Measurements from ENCODE around the gene SNED1.

Gene SNED1

DNA sequence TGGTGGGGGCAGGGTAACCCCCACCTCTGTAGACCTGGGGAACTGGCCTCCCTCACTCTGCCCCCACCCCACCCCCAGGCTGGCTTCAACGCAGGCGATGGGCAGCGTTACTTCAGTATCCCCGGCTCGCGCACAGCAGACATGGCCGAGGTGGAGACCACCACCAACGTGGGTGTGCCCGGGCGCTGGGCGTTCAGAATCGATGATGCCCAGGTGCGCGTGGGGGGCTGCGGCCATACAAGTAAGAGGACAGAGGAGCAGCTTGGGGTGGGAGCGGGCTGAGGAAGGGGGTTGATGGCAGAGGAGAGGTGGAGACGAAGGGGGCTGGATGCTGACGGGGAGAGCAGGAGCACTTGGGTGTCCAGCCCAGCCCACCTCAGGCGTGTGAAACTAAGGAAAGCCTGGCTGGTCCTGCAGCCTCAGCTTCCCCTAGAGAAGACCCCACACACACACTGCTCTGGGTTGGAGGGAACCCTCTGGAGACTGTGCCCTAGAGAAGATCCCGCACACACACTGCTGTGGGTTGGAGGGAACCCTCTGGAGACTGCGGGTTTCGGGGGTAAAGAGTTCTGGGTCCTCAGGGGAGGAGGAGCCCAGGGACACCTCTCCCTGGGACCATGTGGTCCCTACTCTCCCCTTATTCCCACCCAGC is 36.2 kb downstream of the SNED1 start:
- H3K36me3 ChIP-seq (ENCODE audit: insufficient read depth, low read length), result no peaks in the 10 kb centered on the region
- H3K27ac ChIP-seq (ENCODE audit: low read depth, low read length), result no peak overlapping the region
- H2AFZ ChIP-seq (ENCODE audit: low read length, unreplicated experiment), result no peak overlapping the region
- no peak overlapping the region for H3K4me3 ChIP-seq (ENCODE audit: low read depth, low read length)
- no peaks in the 10 kb centered on the region for H3K27me3 ChIP-seq (ENCODE audit: insufficient read depth, low read length)
- H3K4me1 ChIP-seq (ENCODE audit: control insufficient read depth, insufficient read depth, low read length, unreplicated experiment), result no peaks in the 10 kb centered on the region
- H3K79me2 ChIP-seq (ENCODE audit: control insufficient read depth, insufficient read depth, low read length, unreplicated experiment), result no peaks in the 10 kb centered on the region

DNA sequence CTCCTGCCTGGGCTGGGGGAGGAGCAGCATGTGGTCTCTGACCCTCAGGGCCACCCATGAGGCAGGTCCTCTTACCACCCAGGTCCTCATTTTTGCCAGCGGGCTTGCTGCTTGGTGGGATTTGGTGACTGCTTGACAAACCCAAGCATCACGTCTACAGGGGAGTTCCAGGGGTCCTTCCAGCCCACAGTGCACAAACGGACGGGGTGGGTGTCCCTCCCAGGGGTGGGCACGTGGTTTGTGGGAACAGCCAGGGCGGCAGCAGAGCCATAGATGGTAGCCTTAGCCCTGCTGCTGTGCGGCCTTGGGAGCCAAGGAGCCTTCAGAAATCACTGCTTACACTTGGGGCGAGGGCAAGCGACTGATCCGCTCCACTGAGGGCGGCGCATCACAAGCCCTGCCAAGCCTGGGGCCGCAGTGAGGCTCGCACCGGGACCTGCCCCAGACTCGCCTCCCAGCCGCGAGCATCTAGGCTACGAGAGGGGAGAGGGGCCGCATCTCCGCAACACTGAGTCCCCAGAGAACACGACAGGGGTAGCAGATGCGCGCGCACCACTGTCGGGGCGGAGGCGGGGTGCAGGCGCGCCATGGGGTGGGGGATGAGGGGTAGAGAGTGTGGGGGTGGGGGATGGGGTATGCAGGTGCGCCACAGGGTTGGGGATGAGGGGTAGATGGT is 36.9 kb downstream of the SNED1 start:
- Histone ChIP-seq H3K79me2 (ENCODE audit: control insufficient read depth, insufficient read depth, low read length, unreplicated experiment) (no peaks in the 10 kb centered on the region), H3K4me3 (ENCODE audit: low read depth, low read length) (no peak overlapping the region), H2AFZ (ENCODE audit: low read length, unreplicated experiment) (no peak overlapping the region), H3K27me3 (ENCODE audit: insufficient read depth, low read length) (no peaks in the 10 kb centered on the region), H3K27ac (ENCODE audit: low read depth, low read length) (no peak overlapping the region), H3K4me1 (ENCODE audit: control insufficient read depth, insufficient read depth, low read length, unreplicated experiment) (no peaks in the 10 kb centered on the region), H3K36me3 (ENCODE audit: insufficient read depth, low read length) (no peaks in the 10 kb centered on the region)

DNA sequence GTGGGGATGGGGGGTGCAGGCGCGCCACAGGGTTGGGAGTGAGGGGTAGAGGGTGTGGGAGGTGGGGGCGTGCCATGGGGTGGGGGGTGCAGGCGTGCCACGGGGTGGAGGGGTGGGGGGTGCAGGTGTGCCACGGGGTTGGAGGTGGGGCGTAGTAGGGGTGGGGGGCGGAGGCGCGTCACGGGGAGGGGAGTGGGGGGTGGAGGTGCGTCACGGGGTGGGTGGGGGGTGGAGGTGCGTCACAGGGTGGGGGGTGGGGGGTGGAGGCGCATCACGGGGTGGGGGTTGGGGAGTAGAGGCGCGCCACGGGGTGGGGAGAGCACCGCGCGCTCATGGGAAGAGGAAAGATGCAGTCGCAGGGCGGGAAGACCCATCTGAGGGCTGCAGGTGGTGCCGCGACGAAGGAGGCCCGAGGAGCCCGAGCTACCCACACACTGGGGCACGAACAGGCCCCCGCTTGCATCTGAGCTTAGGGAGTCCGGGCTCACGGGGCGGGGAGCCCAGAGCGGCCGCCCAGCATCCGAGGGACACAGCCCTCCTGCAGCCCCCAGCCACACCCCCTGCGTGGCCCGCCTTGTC is 37.5 kb downstream of the SNED1 start:
- Histone ChIP-seq H2AFZ (ENCODE audit: low read length, unreplicated experiment) (no peak overlapping the region), H3K36me3 (ENCODE audit: insufficient read depth, low read length) (0 out of 2 replicates have a peak, but pooled peaks cover 2% of the 10 kb centered on the region), H3K79me2 (ENCODE audit: control insufficient read depth, insufficient read depth, low read length, unreplicated experiment) (no peaks in the 10 kb centered on the region), H3K27ac (ENCODE audit: low read depth, low read length) (no peak overlapping the region), H3K4me1 (ENCODE audit: control insufficient read depth, insufficient read depth, low read length, unreplicated experiment) (no peaks in the 10 kb centered on the region), H3K4me3 (ENCODE audit: low read depth, low read length) (no peak overlapping the region), H3K27me3 (ENCODE audit: insufficient read depth, low read length) (no peaks in the 10 kb centered on the region)

DNA sequence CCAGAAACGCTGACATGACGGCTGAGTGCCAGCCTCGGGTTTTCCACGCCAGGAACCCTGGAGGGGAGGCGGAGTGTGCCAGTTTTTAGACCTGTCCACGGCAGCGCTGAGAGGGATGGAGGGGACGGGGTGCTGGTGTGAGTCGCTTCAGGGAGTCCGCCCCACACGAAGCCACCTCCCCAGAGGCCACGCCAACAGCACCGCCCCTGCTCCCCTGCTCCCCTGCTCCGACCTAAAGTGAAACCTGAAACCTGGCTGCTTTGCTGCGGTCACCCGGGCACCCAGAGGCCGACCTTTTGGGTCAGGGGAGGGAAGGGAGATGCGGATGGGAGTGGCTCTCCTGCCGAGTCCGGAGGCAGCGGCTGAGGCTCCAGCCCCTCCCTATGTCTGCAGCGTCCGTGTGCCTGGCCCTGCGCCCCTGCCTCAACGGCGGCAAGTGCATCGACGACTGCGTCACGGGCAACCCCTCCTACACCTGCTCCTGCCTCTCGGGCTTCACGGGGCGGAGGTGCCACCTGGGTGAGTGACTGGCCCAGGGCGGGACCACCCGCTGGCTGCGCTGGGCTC is 38.1 kb downstream of the SNED1 start:
- no peaks in the 10 kb centered on the region for H3K79me2 ChIP-seq (ENCODE audit: control insufficient read depth, insufficient read depth, low read length, unreplicated experiment)
- H3K4me3 ChIP-seq (ENCODE audit: low read depth, low read length), result no peak overlapping the region
- no peaks in the 10 kb centered on the region for H3K4me1 ChIP-seq (ENCODE audit: control insufficient read depth, insufficient read depth, low read length, unreplicated experiment)
- no peak overlapping the region for H2AFZ ChIP-seq (ENCODE audit: low read length, unreplicated experiment)
- H3K27ac ChIP-seq (ENCODE audit: low read depth, low read length), result no peak overlapping the region
- H3K27me3 ChIP-seq (ENCODE audit: insufficient read depth, low read length), result no peaks in the 10 kb centered on the region
- 0 out of 2 replicates have a peak, but pooled peaks cover 2% of the 10 kb centered on the region for H3K36me3 ChIP-seq (ENCODE audit: insufficient read depth, low read length)

DNA sequence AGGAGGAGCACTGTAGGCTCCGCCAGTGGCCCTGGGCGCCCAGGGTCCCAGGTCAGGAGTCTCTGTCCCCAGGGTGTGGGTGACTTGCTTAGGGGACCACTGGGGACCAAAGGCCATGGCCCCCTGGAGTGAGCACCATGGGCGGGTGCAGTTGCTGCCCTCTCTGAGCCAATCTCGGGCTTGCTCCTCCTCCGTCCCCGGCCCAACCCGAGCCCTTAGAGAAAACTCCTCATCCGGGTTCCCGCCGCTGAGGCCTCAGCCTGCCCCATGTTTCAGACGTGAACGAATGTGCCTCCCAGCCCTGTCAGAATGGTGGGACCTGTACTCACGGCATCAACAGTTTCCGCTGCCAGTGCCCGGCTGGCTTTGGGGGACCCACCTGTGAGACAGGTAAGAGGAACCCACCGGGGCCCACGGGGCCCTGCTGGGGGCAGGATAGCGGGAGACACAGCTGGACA is 38.6 kb downstream of the SNED1 start:
- Histone ChIP-seq H3K36me3 (ENCODE audit: insufficient read depth, low read length) (0 out of 2 replicates have a peak, but pooled peaks cover 2% of the 10 kb centered on the region), H3K4me1 (ENCODE audit: control insufficient read depth, insufficient read depth, low read length, unreplicated experiment) (no peaks in the 10 kb centered on the region), H3K4me3 (ENCODE audit: low read depth, low read length) (no peak overlapping the region), H3K27ac (ENCODE audit: low read depth, low read length) (no peak overlapping the region), H2AFZ (ENCODE audit: low read length, unreplicated experiment) (no peak overlapping the region), H3K79me2 (ENCODE audit: control insufficient read depth, insufficient read depth, low read length, unreplicated experiment) (no peaks in the 10 kb centered on the region), H3K27me3 (ENCODE audit: insufficient read depth, low read length) (no peaks in the 10 kb centered on the region)

DNA sequence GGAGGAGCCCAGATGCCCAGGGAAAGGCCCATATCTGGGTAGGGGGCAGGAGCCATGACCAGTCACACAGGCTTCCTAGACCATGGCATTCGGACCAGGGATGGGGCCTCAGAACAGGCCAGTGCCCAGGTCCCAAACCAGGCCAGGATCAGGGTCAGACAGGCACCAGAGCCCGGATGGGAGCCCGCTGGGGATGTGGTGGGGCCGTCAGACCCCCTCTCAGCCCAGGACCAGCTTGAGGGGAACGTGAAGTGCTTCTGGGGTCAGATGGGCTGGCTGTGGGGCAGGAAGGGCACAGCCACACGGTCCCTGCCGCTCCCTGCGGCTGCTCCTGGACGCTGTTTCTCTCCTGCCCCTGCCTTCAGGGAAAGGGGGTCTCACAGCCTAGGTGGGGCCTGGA is 39.1 kb downstream of the SNED1 start:
- Histone ChIP-seq H3K4me1 (ENCODE audit: control insufficient read depth, insufficient read depth, low read length, unreplicated experiment) (no peaks in the 10 kb centered on the region), H3K27ac (ENCODE audit: low read depth, low read length) (no peak overlapping the region), H3K79me2 (ENCODE audit: control insufficient read depth, insufficient read depth, low read length, unreplicated experiment) (no peaks in the 10 kb centered on the region), H3K27me3 (ENCODE audit: insufficient read depth, low read length) (no peaks in the 10 kb centered on the region), H3K36me3 (ENCODE audit: insufficient read depth, low read length) (0 out of 2 replicates have a peak, but pooled peaks cover 2% of the 10 kb centered on the region), H3K4me3 (ENCODE audit: low read depth, low read length) (no peak overlapping the region), H2AFZ (ENCODE audit: low read length, unreplicated experiment) (no peak overlapping the region)

DNA sequence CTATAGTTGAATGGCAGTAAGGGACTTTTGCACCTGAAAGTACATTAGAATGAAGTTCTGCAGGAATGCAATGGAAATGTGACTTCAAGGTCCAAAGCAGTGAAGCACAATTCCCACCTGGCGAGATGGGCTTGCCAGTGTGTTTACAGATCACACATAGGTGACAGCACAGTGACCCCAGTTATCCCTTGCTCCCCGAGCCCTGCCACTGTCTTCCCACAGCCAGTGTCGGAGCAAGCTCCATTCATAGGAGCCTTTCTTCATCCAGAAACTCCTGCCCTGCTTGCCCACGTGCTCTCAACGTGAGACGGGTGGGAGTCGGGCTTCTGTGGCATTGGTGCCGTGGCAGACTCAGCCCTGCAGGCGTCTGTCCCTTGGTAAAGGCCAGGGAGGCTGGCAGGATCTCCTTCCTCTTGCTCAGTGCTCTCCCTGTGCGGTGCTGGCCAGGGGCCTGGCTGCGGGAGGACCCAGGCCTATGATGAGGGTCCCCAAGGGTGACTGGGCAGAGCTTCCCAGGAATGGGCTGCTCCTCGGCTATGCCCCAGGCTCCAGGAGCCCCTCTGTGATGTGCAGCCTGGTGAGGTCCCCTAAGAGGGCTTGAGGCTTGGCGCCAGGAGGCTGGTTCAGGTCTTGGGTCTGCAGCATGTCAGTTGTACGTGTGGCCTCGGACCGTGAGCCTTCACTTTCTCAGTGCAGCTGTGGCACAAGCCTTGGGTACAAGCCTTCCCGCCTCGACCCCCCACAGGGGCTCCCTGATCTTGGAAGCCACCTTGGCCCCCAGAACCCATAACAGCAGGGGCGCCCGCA is 40.2 kb downstream of the SNED1 start:
- H3K4me3 ChIP-seq (ENCODE audit: low read depth, low read length), result no peak overlapping the region
- no peak overlapping the region for H3K27ac ChIP-seq (ENCODE audit: low read depth, low read length)
- H3K4me1 ChIP-seq (ENCODE audit: control insufficient read depth, insufficient read depth, low read length, unreplicated experiment), result no peaks in the 10 kb centered on the region
- H3K79me2 ChIP-seq (ENCODE audit: control insufficient read depth, insufficient read depth, low read length, unreplicated experiment), result no peaks in the 10 kb centered on the region
- no peaks in the 10 kb centered on the region for H3K27me3 ChIP-seq (ENCODE audit: insufficient read depth, low read length)
- H3K36me3 ChIP-seq (ENCODE audit: insufficient read depth, low read length), result 0 out of 2 replicates have a peak, but pooled peaks cover 2% of the 10 kb centered on the region
- H2AFZ ChIP-seq (ENCODE audit: low read length, unreplicated experiment), result no peak overlapping the region

DNA sequence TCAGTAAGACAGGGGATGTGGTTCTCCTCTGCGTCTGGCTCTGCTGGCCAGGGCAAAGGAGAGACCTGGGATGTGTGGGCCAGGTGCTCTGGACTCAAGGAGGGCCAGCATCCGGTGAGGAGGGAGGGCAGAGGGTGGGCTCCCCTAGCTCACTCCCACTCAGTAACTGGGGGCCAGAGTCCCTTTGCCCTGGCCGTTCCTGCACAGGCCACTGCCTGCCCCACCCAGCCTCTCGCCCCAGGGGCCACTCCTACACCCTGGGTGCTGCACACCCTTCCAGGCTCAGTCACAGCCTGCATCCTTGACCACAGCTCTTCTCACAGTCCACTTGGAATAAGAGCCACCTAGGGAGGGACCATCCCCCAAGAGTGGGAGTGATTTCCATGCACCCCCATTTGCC is 41.0 kb downstream of the SNED1 start:
- Histone ChIP-seq H3K4me1 (ENCODE audit: control insufficient read depth, insufficient read depth, low read length, unreplicated experiment) (no peaks in the 10 kb centered on the region), H3K79me2 (ENCODE audit: control insufficient read depth, insufficient read depth, low read length, unreplicated experiment) (no peaks in the 10 kb centered on the region), H3K36me3 (ENCODE audit: insufficient read depth, low read length) (peaks cover 2% of the 10 kb centered on the region; the same call in 1 of the 2 replicates), H3K4me3 (ENCODE audit: low read depth, low read length) (no peak overlapping the region), H3K27me3 (ENCODE audit: insufficient read depth, low read length) (no peaks in the 10 kb centered on the region), H3K27ac (ENCODE audit: low read depth, low read length) (no peak overlapping the region), H2AFZ (ENCODE audit: low read length, unreplicated experiment) (no peak overlapping the region)

DNA sequence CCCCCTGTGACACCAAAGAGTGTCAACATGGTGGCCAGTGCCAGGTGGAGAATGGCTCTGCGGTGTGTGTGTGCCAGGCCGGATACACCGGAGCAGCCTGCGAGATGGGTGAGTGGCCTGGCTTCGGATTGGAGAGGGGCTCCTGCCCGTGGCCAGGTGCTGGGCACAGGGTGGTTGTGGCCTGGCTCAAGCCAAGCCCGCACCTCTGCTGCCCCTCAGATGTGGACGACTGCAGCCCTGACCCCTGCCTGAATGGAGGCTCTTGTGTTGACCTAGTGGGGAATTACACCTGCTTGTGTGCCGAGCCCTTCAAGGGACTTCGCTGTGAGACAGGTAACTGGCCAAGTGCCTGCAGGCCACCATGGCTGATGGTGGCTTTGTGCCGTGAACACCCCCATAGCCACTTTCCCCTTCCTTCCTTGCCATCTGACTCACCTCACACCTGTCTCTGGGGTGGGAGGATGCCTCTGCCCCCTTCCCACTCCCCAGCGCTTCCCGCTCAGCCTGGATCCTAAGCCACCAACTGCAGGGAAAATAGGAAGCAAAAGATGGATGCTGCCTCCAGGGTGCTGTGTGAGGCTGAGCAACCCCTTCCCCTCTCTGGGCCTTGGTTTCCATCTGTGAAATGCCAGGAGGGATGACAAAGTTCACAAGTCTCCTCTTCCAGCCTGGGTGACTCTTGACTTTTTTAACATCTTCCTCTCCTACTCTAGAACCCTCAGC is 41.8 kb downstream of the SNED1 start:
- H3K27ac ChIP-seq (ENCODE audit: low read depth, low read length), result no peak overlapping the region
- no peaks in the 10 kb centered on the region for H3K27me3 ChIP-seq (ENCODE audit: insufficient read depth, low read length)
- H3K36me3 ChIP-seq (ENCODE audit: insufficient read depth, low read length), result peaks cover 8% of the 10 kb centered on the region; the same call in 1 of the 2 replicates
- no peak overlapping the region for H3K4me3 ChIP-seq (ENCODE audit: low read depth, low read length)
- H3K4me1 ChIP-seq (ENCODE audit: control insufficient read depth, insufficient read depth, low read length, unreplicated experiment), result no peaks in the 10 kb centered on the region
- H3K79me2 ChIP-seq (ENCODE audit: control insufficient read depth, insufficient read depth, low read length, unreplicated experiment), result no peaks in the 10 kb centered on the region
- no peak overlapping the region for H2AFZ ChIP-seq (ENCODE audit: low read length, unreplicated experiment)

Measured in ACC112 (cell line).